Measurements from ENCODE around the gene PDE5A. TPM values are rescaled to one million over a fixed set of nuclear protein-coding genes. Genes with fewer than 3 reads are reported as not detected.

The PDE5A gene
- total RNA-seq, 4 donors from 2014 or later: 154 to 208 (median 199) TPM

- Histone ChIP-seq H3K4me3 (no peak overlapping the region), H3K9me3 (peaks cover 0 to 12% (median 7%) of the 10 kb centered on the region in 4 donors), H3K36me3 (peaks cover 4 to 42% (median 18%) of the 10 kb centered on the region in 4 donors), H3K27me3 (no peaks in the 10 kb centered on the region), H3K4me1 (peaks cover 0 to 41% (median 29%) of the 10 kb centered on the region in 4 donors), H3K27ac (replicated peaks in 1 of 4) (peak overlapping the region in 3 of 4 donors; percentile 11 to 43 (median 38))
- no peak for DNase-seq (ENCODE audit: extremely low spot score)
- TF ChIP-seq EP300 (IDR thresholded peaks at IDR 0.05) (no peak), CTCF (IDR thresholded peaks at IDR 0.05) (peak; percentile 55 to 57 (median 56))
- intact Hi-C loops (cut with DNase I): loop anchor here (1.0 to 2.0 kb wide), 2 partner anchors 68 to 492 kb away; no protein-coding TSS in a partner anchor
Measured at GRCh38 chr4:119559044-119559647, 69.5 kb downstream of the PDE5A start.

GRCh38 chr4:119550857-119551532 is 77.6 kb downstream of the PDE5A start:
- Histone ChIP-seq H3K27ac (replicated peaks in 1 of 4) (peak overlapping the region in 3 of 4 donors; percentile 33 to 42 (median 40)), H3K4me3 (no peak overlapping the region), H3K9me3 (no peaks in the 10 kb centered on the region), H3K36me3 (peaks cover 0 to 19% (median 7%) of the 10 kb centered on the region in 4 donors), H3K4me1 (peaks cover 0 to 20% (median 13%) of the 10 kb centered on the region in 4 donors), H3K27me3 (no peaks in the 10 kb centered on the region)
- no peak for DNase-seq (ENCODE audit: extremely low spot score)
- no peak for TF ChIP-seq POLR2A (IDR thresholded peaks at IDR 0.05; ENCODE audit: low read depth)
- no peak for TF ChIP-seq POLR2AphosphoS5 (IDR thresholded peaks at IDR 0.05)
- TF ChIP-seq CTCF (IDR thresholded peaks at IDR 0.05): no peak
- no peak for TF ChIP-seq EP300 (IDR thresholded peaks at IDR 0.05)
- WGBS: 87% methylated on average over 2 of the region's 2 CpGs
- intact Hi-C loops (cut with DNase I): no loop called here

- intact Hi-C loops (cut with DNase I): no loop called here
- Histone ChIP-seq H3K27ac (replicated peaks in 1 of 4) (peak overlapping the region in 1 of 4 donors; percentile 29), H3K4me3 (no peak overlapping the region)
Measured at GRCh38 chr4:119549639-119550038, 79.0 kb downstream of the PDE5A start.

GRCh38 chr4:119543779-119544178 is 84.8 kb downstream of the PDE5A start:
- peaks cover 0 to 40% (median 12%) of the 10 kb centered on the region in 4 donors for H3K36me3 ChIP-seq
- peak overlapping the region; percentile 1 to 54 (median 39) for H3K27ac ChIP-seq (replicated peaks in 1 of 4)
- no peak for DNase-seq (ENCODE audit: extremely low spot score)
- TF ChIP-seq EP300 (IDR thresholded peaks at IDR 0.05) (no peak), POLR2AphosphoS5 (IDR thresholded peaks at IDR 0.05) (no peak), CTCF (IDR thresholded peaks at IDR 0.05) (no peak), POLR2A (IDR thresholded peaks at IDR 0.05; ENCODE audit: low read depth) (no peak)
- peaks cover 0 to 29% (median 23%) of the 10 kb centered on the region in 4 donors for H3K4me1 ChIP-seq
- intact Hi-C loops (cut with DNase I): no loop called here
- no peak overlapping the region for H3K4me3 ChIP-seq
- H3K9me3 ChIP-seq: no peaks in the 10 kb centered on the region
- WGBS: 62% methylated on average over 4 of the region's 4 CpGs
- H3K27me3 ChIP-seq: no peaks in the 10 kb centered on the region

More at GRCh38 chr4:119549639-119550038, 79.0 kb downstream of the PDE5A start:
- H3K27me3 ChIP-seq: no peaks in the 10 kb centered on the region
- DNase-seq (ENCODE audit: extremely low spot score): no peak
- TF ChIP-seq POLR2AphosphoS5 (IDR thresholded peaks at IDR 0.05): peak in 1 of 2 donors; percentile 15
- TF ChIP-seq POLR2A (IDR thresholded peaks at IDR 0.05; ENCODE audit: low read depth): no peak
- no peak for TF ChIP-seq EP300 (IDR thresholded peaks at IDR 0.05)
- no peak for TF ChIP-seq CTCF (IDR thresholded peaks at IDR 0.05)
- peaks cover 0 to 20% (median 11%) of the 10 kb centered on the region in 4 donors for H3K4me1 ChIP-seq
- H3K36me3 ChIP-seq: peaks cover 0 to 15% (median 7%) of the 10 kb centered on the region in 4 donors
- no peaks in the 10 kb centered on the region for H3K9me3 ChIP-seq
- 50% methylated on average over 3 of the region's 3 CpGs for WGBS
